ENCODE data around the gene ATG16L2. TPM values are rescaled to one million over a fixed set of nuclear protein-coding genes. Genes with fewer than 3 reads are reported as not detected.
A peak's percentile ranks its signal among the peaks of the same experiment; 100 is the strongest.

ATG16L2 gene
- total RNA-seq, 1 experiment from 2014 or later = 17.3 TPM

DNA sequence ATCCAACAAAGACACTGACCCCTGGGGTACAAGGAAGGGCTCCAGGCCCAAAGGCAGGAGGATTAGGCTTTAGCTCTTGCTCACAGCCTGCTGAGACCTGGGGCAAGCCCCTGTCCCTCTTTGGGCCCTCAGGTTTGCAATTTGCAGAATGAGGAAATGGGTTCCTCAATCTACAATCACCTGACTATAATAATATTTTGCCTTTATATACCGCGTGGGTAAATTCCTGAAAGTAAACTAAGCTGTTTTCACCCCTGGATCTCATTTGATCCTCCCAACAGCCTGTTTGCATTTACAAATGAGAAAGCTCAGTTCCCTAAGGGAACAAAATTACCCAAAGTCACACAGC lies 21.2 kb upstream of the ATG16L2 start:
- Histone ChIP-seq H3K4me1 (ENCODE audit: insufficient read depth, low read length) (peaks cover 3% of the 10 kb centered on the region; the same call in 1 of the 2 replicates), H3K27ac (ENCODE audit: insufficient read length, low read depth, low read length) (no peak overlapping the region), H3K79me2 (ENCODE audit: insufficient read depth, low read length) (no peaks in the 10 kb centered on the region), H2BK120ac (ENCODE audit: low read depth, low read length, poor library complexity, severe bottlenecking) (no peak overlapping the region), H2AK5ac (ENCODE audit: insufficient read length, low read length) (no peak overlapping the region), H3K23me2 (ENCODE audit: insufficient read length, low read depth, low read length, poor library complexity, severe bottlenecking) (no peaks in the 10 kb centered on the region), H3K79me1 (ENCODE audit: insufficient read depth, low read depth, low read length, poor library complexity, severe bottlenecking) (no peaks in the 10 kb centered on the region), H3K9ac (ENCODE audit: extremely low read depth, insufficient read length, low read length) (no peak overlapping the region), H4K20me1 (ENCODE audit: control insufficient read depth, insufficient read depth, insufficient read length) (no peaks in the 10 kb centered on the region), H2BK15ac (ENCODE audit: low read depth, low read length) (no peak overlapping the region), H3K9me3 (ENCODE audit: control insufficient read depth, low read depth, low read length) (no peaks in the 10 kb centered on the region), H2AFZ (ENCODE audit: low read length) (no peak overlapping the region), H3K23ac (ENCODE audit: insufficient read length, low read depth, low read length) (no peak overlapping the region), H3T11ph (ENCODE audit: low read length) (no peak overlapping the region), H3K4ac (ENCODE audit: low read depth, low read length) (no peak overlapping the region), H3K14ac (ENCODE audit: insufficient read depth, low read length) (no peak overlapping the region), H4K5ac (ENCODE audit: insufficient read length, low read depth, low read length) (no peak overlapping the region), H3K4me2 (ENCODE audit: insufficient read depth, insufficient read length, low read length) (peak overlapping the region; percentile 50), H2BK12ac (ENCODE audit: insufficient read length, low read depth, low read length) (no peak overlapping the region), H3K18ac (ENCODE audit: insufficient read length, low read depth, low read length) (no peak overlapping the region), H2BK5ac (ENCODE audit: insufficient read length, low read length) (no peak overlapping the region), H4K8ac (replicated peaks; ENCODE audit: insufficient read length, low read depth, low read length) (no peak overlapping the region), H3K27me3 (ENCODE audit: insufficient read depth, low read length) (no peaks in the 10 kb centered on the region; the same call in 1 of the 2 replicates), H2BK20ac (ENCODE audit: low read depth, low read length, poor library complexity, severe bottlenecking) (no peak overlapping the region), H3K56ac (ENCODE audit: insufficient read length, low read depth, low read length) (no peak overlapping the region), H4K91ac (ENCODE audit: insufficient read length, low read depth, low read length) (no peak overlapping the region)
- H3K4me3 Mint-ChIP-seq = peak overlapping the region; percentile 99; a peak in 4 of 5 replicates
- no peak for DNase-seq
- TF ChIP-seq, protein P1, sequence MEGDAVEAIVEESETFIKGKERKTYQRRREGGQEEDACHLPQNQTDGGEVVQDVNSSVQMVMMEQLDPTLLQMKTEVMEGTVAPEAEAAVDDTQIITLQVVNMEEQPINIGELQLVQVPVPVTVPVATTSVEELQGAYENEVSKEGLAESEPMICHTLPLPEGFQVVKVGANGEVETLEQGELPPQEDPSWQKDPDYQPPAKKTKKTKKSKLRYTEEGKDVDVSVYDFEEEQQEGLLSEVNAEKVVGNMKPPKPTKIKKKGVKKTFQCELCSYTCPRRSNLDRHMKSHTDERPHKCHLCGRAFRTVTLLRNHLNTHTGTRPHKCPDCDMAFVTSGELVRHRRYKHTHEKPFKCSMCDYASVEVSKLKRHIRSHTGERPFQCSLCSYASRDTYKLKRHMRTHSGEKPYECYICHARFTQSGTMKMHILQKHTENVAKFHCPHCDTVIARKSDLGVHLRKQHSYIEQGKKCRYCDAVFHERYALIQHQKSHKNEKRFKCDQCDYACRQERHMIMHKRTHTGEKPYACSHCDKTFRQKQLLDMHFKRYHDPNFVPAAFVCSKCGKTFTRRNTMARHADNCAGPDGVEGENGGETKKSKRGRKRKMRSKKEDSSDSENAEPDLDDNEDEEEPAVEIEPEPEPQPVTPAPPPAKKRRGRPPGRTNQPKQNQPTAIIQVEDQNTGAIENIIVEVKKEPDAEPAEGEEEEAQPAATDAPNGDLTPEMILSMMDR (conservative IDR thresholded peaks at IDR 0.05) = no peak
- H3K36me3 Mint-ChIP-seq (ENCODE audit: insufficient read depth in 1 of 3, low read depth in 3 of 3) = no peaks in the 10 kb centered on the region
- no CpG with 5 or more reads among the region's 2 CpGs for WGBS (ENCODE audit: extremely low coverage, insufficient read length, low lambda C conversion rate)
- H3K9me3 Mint-ChIP-seq = no peaks in the 10 kb centered on the region
- H3K27me3 Mint-ChIP-seq (ENCODE audit: low read depth) = no peaks in the 10 kb centered on the region
- H3K4me1 Mint-ChIP-seq = peaks cover 19 to 27% of the 10 kb centered on the region in 2 experiments
- H3K27ac Mint-ChIP-seq = peak overlapping the region in 2 of 3 experiments; percentile 18 to 33; a peak in 2 of 7 replicates
